Testis (tissue), 2 donors: ENCODE data around the gene FAM20C.

Experiments used
- POLR2A ChIP-seq: fragments of 450-650 bp; IDR thresholded peaks from one replicate; pipeline ENCODE4 v1.6.1; 2017; ENCODE audit warnings: antibody characterized with exemption, mild to moderate bottlenecking, moderate library complexity
- TF ChIP-seq, protein P1 (sequence below), 3 experiments: fragments of 450-650 bp in 2 of 3; fragments of 200-600 bp in 1 of 3; sonication (generic) in 1 of 3; IDR thresholded peaks; one replicate each; pipeline ENCODE4 v1.5.1; 2016 to 2019; ENCODE audit warnings: antibody characterized with exemption in 3 of 3, mild to moderate bottlenecking in 2 of 3, moderate library complexity in 1 of 3

DNA sequence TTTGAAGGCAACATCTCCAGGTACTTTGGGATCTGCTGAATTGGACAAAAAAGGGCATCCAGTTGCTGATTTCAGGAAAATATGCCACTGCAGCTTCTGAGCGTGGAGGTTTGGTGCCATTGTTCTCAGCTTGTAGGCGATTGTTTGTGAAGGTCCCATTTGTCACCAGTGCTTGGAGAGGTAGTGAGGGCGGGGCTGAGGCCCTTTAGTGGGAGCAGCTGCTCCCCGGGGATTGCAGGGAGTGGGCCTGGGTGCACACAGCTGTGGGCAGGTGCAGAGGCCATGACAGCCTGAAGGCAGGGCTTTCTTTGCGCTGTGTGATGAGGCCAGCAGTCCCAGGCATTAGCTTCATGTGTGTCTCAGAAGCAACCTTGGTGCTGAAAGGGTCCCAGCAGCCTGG is 3.9 kb downstream of the FAM20C start:
- TF ChIP-seq POLR2A: no peak
- TF ChIP-seq, protein P1, sequence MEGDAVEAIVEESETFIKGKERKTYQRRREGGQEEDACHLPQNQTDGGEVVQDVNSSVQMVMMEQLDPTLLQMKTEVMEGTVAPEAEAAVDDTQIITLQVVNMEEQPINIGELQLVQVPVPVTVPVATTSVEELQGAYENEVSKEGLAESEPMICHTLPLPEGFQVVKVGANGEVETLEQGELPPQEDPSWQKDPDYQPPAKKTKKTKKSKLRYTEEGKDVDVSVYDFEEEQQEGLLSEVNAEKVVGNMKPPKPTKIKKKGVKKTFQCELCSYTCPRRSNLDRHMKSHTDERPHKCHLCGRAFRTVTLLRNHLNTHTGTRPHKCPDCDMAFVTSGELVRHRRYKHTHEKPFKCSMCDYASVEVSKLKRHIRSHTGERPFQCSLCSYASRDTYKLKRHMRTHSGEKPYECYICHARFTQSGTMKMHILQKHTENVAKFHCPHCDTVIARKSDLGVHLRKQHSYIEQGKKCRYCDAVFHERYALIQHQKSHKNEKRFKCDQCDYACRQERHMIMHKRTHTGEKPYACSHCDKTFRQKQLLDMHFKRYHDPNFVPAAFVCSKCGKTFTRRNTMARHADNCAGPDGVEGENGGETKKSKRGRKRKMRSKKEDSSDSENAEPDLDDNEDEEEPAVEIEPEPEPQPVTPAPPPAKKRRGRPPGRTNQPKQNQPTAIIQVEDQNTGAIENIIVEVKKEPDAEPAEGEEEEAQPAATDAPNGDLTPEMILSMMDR (IDR thresholded peaks at IDR 0.05): no peak
